LNCAP (cell line): Measurements from ENCODE around the gene CPEB1.

Experiments used
- CTCF ChIP-seq: fragments of 450-650 bp; IDR thresholded peaks from 2 replicates; pipeline ENCODE4 v1.5.1; 2017; ENCODE audit warnings: mild to moderate bottlenecking

CPEB1 gene

GRCh38 chr15:82575335-82575734, 71.8 kb downstream of the CPEB1 start:
- TF ChIP-seq CTCF: no peak

GRCh38 chr15:82572986-82573385, 74.2 kb downstream of the CPEB1 start:
- TF ChIP-seq CTCF: no peak

- no peak for TF ChIP-seq CTCF
Observed at GRCh38 chr15:82572311-82572710, 74.9 kb downstream of the CPEB1 start.

GRCh38 chr15:82571722-82572222, 75.4 kb downstream of the CPEB1 start:
- no peak for TF ChIP-seq CTCF

GRCh38 chr15:82570721-82571508, 76.2 kb downstream of the CPEB1 start:
- TF ChIP-seq CTCF: no peak

- no peak for TF ChIP-seq CTCF
Observed at GRCh38 chr15:82569834-82570233, 77.3 kb downstream of the CPEB1 start.

GRCh38 chr15:82568986-82569385, 78.2 kb downstream of the CPEB1 start:
- TF ChIP-seq CTCF: no peak
